ENCODE data around the gene COL28A1.

The COL28A1 gene

GRCh38 chr7:7452652-7453051 lies 83.0 kb downstream of the COL28A1 start:
- DNase-seq, result no peak

- no peak for DNase-seq
Observed at GRCh38 chr7:7452119-7452518, 83.6 kb downstream of the COL28A1 start.

DNA sequence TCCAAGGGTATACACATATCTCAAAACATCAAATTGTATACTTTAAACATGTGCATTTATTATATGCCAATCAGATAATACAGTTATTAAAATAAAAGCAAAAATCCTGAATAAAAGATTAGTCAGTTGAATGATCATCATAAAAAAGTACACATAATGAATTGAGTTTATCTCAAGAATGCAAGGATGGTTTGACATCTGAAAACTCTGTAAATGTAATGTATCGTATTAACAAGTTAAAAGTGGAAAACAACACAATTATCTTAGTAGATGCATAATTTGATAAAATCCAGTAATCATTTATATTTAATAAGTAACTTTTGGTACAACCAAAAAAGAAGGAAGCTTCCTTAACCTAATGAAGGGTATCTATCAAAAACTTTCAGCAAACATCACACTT lies 86.6 kb downstream of the COL28A1 start:
- DNase-seq, result no peak

GRCh38 chr7:7446616-7447015 lies 89.1 kb downstream of the COL28A1 start:
- DNase-seq, result no peak

DNA sequence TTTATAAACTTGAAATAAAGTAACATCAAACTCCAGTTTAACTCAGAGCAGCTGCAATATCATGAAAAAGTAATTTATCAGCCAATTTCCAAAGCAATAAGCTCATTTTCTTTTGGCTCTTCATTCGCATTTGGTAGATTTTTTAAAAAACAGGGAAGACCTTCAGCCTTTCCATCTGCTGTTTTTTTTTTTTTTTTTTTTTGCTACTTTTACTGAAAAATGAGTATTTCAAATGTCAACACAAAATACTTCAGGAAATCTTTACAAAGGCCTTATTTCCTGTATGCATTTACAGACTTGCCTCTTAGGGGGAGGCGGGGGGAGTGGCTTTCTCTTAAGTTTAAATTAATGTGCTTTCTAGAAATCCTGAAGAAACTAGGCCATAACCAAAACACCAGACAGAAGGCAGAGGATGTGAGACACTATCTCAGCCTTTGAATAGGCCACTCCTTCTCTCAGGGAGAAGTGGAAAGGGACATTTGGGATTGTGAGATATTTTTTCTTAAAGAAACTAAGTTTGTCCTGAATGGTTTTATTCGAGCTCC lies 91.8 kb downstream of the COL28A1 start:
- DNase-seq, result no peak

GRCh38 chr7:7439564-7439963 lies 96.1 kb downstream of the COL28A1 start:
- no peak for DNase-seq

DNA sequence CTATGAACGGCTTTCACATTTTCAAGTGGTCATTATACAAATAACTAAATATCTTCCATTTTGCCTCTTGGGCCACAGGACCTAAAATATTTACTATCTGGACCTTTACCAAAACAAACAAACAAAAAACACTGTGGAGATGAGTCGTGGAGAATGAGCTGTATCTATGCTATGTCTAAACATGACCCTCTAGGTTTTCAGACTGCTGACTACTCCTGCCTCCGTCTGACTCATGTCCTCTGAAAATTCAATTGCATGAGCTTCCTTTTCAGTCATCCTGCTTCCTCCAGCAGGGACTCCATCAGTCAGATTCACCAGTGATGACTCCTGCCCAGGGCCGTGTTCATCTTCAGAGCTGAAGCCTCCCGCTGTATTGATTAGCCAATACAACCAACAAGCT lies 96.8 kb downstream of the COL28A1 start:
- DNase-seq, result no peak

- DNase-seq, result no peak
Observed at GRCh38 chr7:7435978-7436377, 99.7 kb downstream of the COL28A1 start.

DNA sequence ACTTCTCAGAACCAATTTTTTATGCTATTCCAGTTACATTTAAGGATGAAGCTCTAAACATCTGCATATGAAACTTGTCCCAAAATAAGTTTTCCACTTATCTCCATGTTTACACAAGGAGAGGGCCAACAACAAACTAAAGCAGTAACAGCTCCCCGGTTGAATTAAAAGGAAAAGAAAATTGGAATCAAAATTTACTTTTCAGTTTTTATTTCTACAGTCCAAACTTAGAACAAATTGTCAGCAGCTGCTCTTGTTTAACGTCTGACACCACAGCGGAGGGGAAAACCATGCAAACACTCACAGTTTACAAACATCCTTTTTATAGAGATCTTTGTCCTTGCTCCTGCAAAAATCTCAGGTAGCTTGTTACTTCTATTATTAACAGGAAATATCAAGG lies 101.3 kb downstream of the COL28A1 start:
- DNase-seq, result no peak

- DNase-seq, result no peak
Observed at GRCh38 chr7:7433811-7434210, 101.9 kb downstream of the COL28A1 start.

GRCh38 chr7:7432979-7433378 lies 102.7 kb downstream of the COL28A1 start:
- no peak for DNase-seq

DNA sequence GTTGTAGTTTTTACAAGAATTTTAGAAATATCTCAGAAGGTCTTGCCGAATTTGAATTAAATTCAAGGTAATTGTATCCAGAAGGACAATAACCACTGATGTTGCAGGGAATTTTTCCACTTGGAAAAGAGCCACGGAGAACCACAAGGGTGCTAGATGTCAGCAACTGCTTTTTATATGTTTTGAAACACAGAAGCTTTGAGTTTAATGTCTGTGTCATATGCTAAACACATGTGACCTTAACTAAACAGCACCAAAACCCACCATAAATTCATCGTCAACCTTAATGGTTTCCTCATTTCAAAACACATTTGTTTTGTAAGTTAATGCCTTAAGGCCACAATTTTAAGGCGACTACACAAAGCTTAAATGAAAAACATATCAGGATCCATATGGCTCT lies 106.9 kb downstream of the COL28A1 start:
- no peak for DNase-seq

GRCh38 chr7:7427363-7427762 lies 108.3 kb downstream of the COL28A1 start:
- DNase-seq, result no peak

- no peak for DNase-seq
Observed at GRCh38 chr7:7426676-7427075, 109.0 kb downstream of the COL28A1 start.

- no peak for DNase-seq
Observed at GRCh38 chr7:7425321-7425720, 110.4 kb downstream of the COL28A1 start.

DNA sequence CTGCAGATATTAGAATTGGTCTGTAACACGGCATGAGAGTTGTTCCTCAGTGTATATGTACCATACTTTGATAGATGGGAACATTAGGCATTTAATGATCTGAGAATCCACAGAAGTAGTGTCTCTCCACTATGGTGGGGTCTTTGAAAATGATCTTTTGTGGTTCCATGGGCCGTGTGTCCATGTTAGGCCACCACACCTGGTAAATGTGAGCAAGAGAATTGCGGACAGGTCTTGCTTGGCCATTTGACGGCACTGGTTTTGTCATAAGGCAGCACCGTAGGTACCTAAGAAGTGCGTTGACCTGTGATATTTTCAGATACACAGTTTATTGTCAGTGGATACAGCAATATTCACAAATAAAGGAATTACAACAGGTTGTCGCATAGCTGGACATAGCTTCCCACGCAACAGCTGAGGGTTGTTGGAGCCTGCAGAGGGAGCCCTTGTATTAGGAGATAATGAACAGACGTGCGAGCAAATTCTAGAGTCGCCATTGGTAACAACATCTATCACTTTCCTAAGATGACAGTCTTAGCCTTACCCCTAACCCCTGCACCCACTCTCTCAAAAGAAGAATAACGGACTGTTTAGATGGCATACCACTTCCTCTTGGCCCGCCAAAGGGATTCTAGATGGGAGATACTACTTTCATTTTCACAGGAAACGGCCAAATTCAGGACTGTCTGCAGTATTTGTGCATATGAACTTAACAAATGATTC lies 111.4 kb downstream of the COL28A1 start:
- DNase-seq, result peak; percentile 45 to 52

DNA sequence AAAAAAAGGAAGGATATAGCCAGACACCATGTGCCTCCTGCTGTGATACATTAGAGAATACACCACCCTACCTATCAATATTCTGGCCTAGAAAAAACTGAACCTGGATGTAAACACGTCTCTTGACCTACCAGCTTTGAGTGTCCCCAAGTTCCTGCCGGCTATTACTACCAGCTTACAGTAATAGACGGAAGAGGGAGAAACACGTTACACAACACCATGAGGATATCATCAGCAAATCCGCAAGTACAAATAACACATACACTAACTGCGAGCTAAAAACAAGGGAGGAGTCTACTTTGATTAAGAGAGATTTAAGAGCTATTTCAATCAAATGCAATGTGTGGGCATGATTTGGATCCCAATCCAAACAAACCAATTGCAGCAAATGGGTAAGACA lies 113.0 kb downstream of the COL28A1 start:
- no peak for DNase-seq

DNA sequence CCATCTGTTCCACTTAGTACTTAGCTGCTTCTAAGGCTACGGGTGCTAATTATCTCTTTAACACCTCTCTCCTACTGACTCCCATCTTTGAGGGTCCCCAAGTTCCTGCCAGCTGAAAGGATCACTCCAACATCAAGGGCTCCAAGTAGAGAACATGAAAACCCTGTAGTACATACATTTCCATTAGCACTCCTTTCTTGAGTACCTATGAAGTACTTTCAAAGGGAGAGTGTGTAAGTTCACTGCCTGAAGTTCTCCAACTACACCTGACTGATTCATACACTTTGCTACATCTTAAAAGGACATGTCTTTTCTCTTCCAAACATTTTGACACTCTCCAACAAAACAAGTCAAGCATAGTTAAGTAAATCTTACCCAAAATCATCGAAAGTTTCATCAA lies 113.8 kb downstream of the COL28A1 start:
- no peak for DNase-seq

DNA sequence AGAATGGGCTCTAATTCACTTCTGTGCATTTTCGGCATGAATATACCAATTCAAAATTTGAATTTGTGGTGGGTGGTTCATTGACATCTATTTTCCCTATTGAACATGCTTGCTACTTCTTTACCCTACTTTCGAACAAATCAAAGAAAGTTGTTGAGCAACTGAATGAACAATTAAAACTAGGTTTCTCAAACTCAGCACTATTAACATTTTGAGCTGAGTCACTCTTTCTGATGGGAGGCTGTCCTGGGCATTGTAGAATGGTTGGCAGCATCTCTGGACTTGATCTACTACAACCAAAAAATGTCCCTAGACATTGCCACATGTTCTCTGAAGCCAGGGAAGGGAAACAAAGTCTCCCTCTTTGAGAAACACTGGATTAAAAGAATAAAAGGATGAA lies 116.7 kb downstream of the COL28A1 start:
- DNase-seq, result no peak

DNA sequence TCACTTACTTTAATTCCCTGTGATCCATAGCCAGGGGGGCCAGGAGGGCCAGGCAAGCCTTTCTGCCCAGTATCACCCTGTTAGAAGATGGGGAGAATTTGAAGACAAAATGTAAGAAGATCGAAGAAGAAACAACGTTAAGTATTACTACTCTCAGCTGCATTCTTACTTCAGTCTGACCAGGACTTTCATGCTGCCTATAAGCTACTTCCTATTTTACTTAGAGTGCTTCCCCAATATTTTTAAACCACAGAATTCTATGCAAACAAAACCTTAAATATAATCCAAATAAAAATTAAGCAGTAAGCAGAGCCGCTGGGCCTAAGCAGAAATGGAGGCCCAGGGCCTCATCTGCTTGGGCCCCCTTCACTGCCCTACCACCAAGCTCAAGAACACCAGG lies 117.8 kb downstream of the COL28A1 start:
- no peak for DNase-seq

DNA sequence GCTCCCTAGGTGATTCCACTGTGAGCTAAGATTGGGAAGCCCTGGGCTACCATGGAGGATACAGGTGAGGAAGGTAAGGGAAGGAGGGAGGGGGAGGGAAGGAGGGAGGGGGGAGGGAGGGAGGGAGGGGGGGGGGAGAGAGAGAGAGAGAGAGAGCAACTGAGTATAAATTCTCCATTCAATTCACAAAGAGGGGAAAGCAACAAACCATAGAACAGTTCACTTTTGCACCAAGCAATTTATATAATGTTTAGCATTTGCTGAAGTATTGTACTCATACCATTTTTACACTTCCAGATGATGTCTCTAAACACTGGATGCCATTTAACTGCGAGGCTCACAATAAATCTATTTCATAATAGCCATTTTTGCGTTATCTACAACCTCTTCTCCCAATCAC lies 118.3 kb downstream of the COL28A1 start:
- no peak for DNase-seq

DNA sequence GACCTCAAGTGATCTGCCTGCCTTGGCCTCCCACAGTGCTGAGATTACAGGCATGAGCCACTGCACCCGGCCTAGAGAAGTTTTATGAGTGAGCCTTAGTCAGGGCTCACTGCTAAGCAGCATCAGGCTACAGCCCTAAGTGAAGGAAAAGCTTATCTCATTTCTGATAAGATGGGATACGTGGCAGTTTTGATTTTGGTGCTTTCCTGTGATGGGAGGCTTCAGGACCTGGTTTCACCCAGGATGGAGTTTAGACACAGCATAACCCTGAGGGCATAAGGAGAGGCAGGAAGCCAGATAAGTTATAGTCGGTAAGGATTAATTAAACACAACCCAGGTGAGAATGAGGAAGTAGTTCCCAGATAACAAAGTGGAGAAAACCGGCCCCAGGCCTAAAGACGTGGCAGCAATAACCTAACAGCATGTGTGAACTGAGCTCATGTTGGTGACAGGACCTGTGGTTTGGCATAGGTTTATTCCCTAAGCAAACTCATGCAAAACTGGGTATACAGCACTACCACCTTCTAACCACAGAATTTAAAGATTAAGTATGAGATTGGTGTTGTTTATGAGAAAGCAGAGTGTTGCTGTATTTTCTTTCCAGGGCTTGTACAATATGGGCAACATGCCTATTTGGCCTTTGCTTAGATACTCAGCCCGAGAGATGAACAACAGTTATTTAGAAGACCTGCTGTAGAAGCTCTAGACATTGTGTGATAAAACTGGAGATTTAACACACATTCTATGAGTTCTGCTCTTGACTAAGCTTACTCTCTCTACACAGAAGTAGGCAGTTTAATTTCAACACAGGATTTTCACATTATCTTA lies 119.4 kb downstream of the COL28A1 start:
- peak in 1 of 2 donors; percentile 16 for DNase-seq

- no peak for DNase-seq
Observed at GRCh38 chr7:7414791-7415603, 120.7 kb downstream of the COL28A1 start.

Measured in CD4-positive, alpha-beta T cell treated with Interleukin-4 for 1 hour (primary cell).